Kidney epithelial cell (primary cell): ENCODE data around the gene UGT1A4. TPM values are rescaled to one million over a fixed set of nuclear protein-coding genes. Genes with fewer than 3 reads are reported as not detected.

ENCODE experiments used
- DNase-seq: peaks from one replicate; pipeline ENCODE4 v3.0.0-alpha.2; 2010; ENCODE audit warnings: low read depth
- H3K27me3 ChIP-seq: 2 replicates; pipeline ENCODE4 v1.6.0; 2011; ENCODE audit warnings: low read length; ENCODE audit not compliant: control insufficient read depth, insufficient read depth
- H3K36me3 ChIP-seq: 2 replicates; pipeline ENCODE4 v1.5.1; 2011; ENCODE audit warnings: low read length; ENCODE audit not compliant: control insufficient read depth, insufficient read depth
- H3K4me3 ChIP-seq: 2 replicates; pipeline ENCODE4 v1.5.1; 2011; ENCODE audit warnings: low read depth, mild to moderate bottlenecking, control low read depth, low read length
- CTCF ChIP-seq: IDR thresholded peaks from 2 replicates; pipeline ENCODE4 v1.5.1; 2011; ENCODE audit warnings: mild to moderate bottlenecking, moderate library complexity, low read length, control low read depth, inconsistent platforms; ENCODE audit not compliant: insufficient read depth, poor library complexity, severe bottlenecking
- total RNA-seq: library from RNA; depleted of rRNA; stranded (reverse); fragments of >200 nt; gene quantifications from 2 replicates; pipeline ENCODE4 v1.2.3, GENCODE V29; 2015

The UGT1A4 gene
- total RNA-seq, 1 donor from 2014 or later, result not detected

GRCh38 chr2:233798335-233799086 lies 80.0 kb downstream of the UGT1A4 start:
- Histone ChIP-seq H3K27me3 (peaks cover 2% of the 10 kb centered on the region), H3K4me3 (no peak overlapping the region), H3K36me3 (no peaks in the 10 kb centered on the region)
- DNase-seq, result no peak
- TF ChIP-seq CTCF, result no peak

GRCh38 chr2:233799087-233799665 lies 80.6 kb downstream of the UGT1A4 start:
- H3K27me3 ChIP-seq, result peaks cover 2% of the 10 kb centered on the region
- TF ChIP-seq CTCF, result no peak
- H3K36me3 ChIP-seq, result no peaks in the 10 kb centered on the region
- DNase-seq, result no peak
- H3K4me3 ChIP-seq, result no peak overlapping the region

- DNase-seq, result no peak
- Histone ChIP-seq H3K36me3 (no peaks in the 10 kb centered on the region), H3K4me3 (no peak overlapping the region), H3K27me3 (peaks cover 2% of the 10 kb centered on the region)
- no peak for TF ChIP-seq CTCF
These were observed 81.2 kb downstream of the UGT1A4 start for GRCh38 chr2:233799716-233800115.

- no peak for TF ChIP-seq CTCF
- peaks cover 2% of the 10 kb centered on the region for H3K27me3 ChIP-seq
- H3K36me3 ChIP-seq, result no peaks in the 10 kb centered on the region
- no peak for DNase-seq
- H3K4me3 ChIP-seq, result no peak overlapping the region
These were observed 81.7 kb downstream of the UGT1A4 start for GRCh38 chr2:233800208-233800607.

GRCh38 chr2:233801357-233802131 lies 83.0 kb downstream of the UGT1A4 start:
- Histone ChIP-seq H3K27me3 (peaks cover 2% of the 10 kb centered on the region), H3K36me3 (no peaks in the 10 kb centered on the region), H3K4me3 (no peak overlapping the region)
- no peak for TF ChIP-seq CTCF
- no peak for DNase-seq
